Kidney (tissue), 14 donors: ENCODE results near the gene NKX2-4. TPM values are rescaled to one million over a fixed set of nuclear protein-coding genes. Genes with fewer than 3 reads are reported as not detected.

Source experiments
- DNase-seq, 5 donors: peaks; one replicate each; pipeline ENCODE4 v3.0.0-alpha.2; 2013 to 2020
- FAIRE-seq: peaks from 2 replicates; lab custom pipeline; 2012; peaks lifted over from hg19 to GRCh38; lab: Jason Lieb, UNC
- H3K27ac ChIP-seq, 2 donors: one replicate each; pipeline ENCODE4 v1.7.0; 2013; ENCODE audit warnings: low read depth in 2 of 2, low read length in 2 of 2, inconsistent platforms in 1 of 2
- H3K27me3 ChIP-seq: one replicate; pipeline ENCODE4 v1.7.1; 2013; ENCODE audit warnings: low read length, inconsistent platforms; ENCODE audit not compliant: control insufficient read depth, insufficient read depth
- H3K36me3 ChIP-seq, 3 donors: one replicate each; pipeline versions ENCODE4 v1.7.0 to v1.7.1; 2013; ENCODE audit warnings: low read length in 3 of 3, control low read depth in 1 of 3, inconsistent platforms in 1 of 3; ENCODE audit not compliant: insufficient read depth in 3 of 3, control insufficient read depth in 2 of 3
- H3K4me1 ChIP-seq, 3 donors: one replicate each; pipeline versions ENCODE4 v1.7.0 to v1.7.1; 2013; ENCODE audit warnings: low read length in 3 of 3, inconsistent platforms in 1 of 3, low read depth in 1 of 3; ENCODE audit not compliant: control insufficient read depth in 2 of 3, insufficient read depth in 2 of 3
- H3K4me3 ChIP-seq, 3 donors: one replicate each; pipeline versions ENCODE4 v1.7.0 to v1.8.1; 2013; ENCODE audit warnings: low read length in 3 of 3, control low read depth in 1 of 3, inconsistent platforms in 1 of 3
- H3K9ac ChIP-seq, 3 donors: one replicate each; pipeline versions ENCODE4 v1.7.0 to v1.7.1; 2013; ENCODE audit warnings: low read length in 3 of 3, control low read depth in 1 of 3, inconsistent platforms in 1 of 3
- H3K9me3 ChIP-seq, 3 donors: one replicate each; pipeline versions ENCODE4 v1.7.0 to v1.7.1; 2013; ENCODE audit warnings: low read length in 3 of 3, control low read depth in 1 of 3, inconsistent platforms in 1 of 3; ENCODE audit not compliant: control insufficient read depth in 2 of 3, insufficient read depth in 1 of 3
- intact Hi-C: fragments of 100-400 bp; cut with DNase I; formaldehyde crosslinking; loops from one replicate; pipeline ENCODE4 v1.11.1; 2022
- polyA plus RNA-seq: library from polyadenylated mRNA; stranded (reverse); fragments of 350-450 nt; fragmentation: Illumina TruSeq; extraction: RNeasy Lipid Tissue Mini Kit (QIAGEN cat#74804); gene quantifications from one replicate; pipeline ENCODE4 v1.2.3, GENCODE V29; 2014; ENCODE audit warnings: low read depth, low replicate concordance; ENCODE audit not compliant: insufficient read depth
- total RNA-seq: library from RNA; stranded (reverse); fragmentation: NEBNext Ultra II Directional; extraction: Animal tissue kit (Norgen Biotek cat#: 25700); gene quantifications from one replicate; pipeline ENCODE4 v1.2.1, GENCODE V29; 2021
- TF ChIP-seq, protein P1 (sequence below): IDR thresholded peaks from 3 replicates; pipeline ENCODE4 v1.5.1; 2012; ENCODE audit warnings: mild to moderate bottlenecking, moderate library complexity, borderline replicate concordance; ENCODE audit not compliant: insufficient read depth; ENCODE audit errors: extremely low read depth
- donor health status: control.
- donor health status: control.
- donor health status: control.
- donor health status: control.
- donor health status: control.
- donor health status: DM: yes; HTN: yes; CAD: no.
- donor health status: Normal renal cell carcinoma (clear cell type).

NKX2-4 gene
- total and polyA plus RNA-seq, 2 donors from 2014 or later, result not detected

DNA sequence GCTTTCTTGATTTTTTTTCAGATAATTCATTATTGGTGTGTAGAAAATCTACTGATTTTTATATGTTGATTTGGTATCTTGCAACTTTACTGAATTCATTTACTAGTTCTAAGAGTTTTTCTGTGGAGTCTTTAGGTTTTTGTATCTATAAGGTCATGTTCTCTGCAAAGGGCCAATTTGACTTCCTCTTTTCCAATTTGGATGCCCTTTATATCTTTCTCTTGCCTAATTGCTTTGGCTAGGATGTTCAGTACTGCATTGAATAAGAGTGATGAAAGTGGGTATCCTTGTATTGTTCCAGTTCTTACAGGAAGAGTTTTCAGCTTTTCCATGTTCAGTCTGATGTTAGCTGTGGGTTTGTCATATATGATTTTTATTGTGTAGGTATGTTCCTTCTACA, 14.4 kb upstream of the NKX2-4 start:
- intact Hi-C loops, result no loop called here
- Histone ChIP-seq H3K4me1 (no peaks in the 10 kb centered on the region), H3K9me3 (peaks cover 0 to 10% (median 0%) of the 10 kb centered on the region in 3 donors), H3K36me3 (no peaks in the 10 kb centered on the region), H3K9ac (no peak overlapping the region), H3K27ac (no peak overlapping the region), H3K27me3 (no peaks in the 10 kb centered on the region), H3K4me3 (no peak overlapping the region)
- FAIRE-seq (no peak), DNase-seq (no peak)
- TF ChIP-seq, protein P1, sequence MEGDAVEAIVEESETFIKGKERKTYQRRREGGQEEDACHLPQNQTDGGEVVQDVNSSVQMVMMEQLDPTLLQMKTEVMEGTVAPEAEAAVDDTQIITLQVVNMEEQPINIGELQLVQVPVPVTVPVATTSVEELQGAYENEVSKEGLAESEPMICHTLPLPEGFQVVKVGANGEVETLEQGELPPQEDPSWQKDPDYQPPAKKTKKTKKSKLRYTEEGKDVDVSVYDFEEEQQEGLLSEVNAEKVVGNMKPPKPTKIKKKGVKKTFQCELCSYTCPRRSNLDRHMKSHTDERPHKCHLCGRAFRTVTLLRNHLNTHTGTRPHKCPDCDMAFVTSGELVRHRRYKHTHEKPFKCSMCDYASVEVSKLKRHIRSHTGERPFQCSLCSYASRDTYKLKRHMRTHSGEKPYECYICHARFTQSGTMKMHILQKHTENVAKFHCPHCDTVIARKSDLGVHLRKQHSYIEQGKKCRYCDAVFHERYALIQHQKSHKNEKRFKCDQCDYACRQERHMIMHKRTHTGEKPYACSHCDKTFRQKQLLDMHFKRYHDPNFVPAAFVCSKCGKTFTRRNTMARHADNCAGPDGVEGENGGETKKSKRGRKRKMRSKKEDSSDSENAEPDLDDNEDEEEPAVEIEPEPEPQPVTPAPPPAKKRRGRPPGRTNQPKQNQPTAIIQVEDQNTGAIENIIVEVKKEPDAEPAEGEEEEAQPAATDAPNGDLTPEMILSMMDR, result no peak

- DNase-seq (peak in 2 of 5 donors; percentile 15 to 52), FAIRE-seq (no peak)
- Histone ChIP-seq H3K27me3 (peaks cover 59% of the 10 kb centered on the region), H3K4me1 (no peaks in the 10 kb centered on the region), H3K9me3 (peaks cover 0 to 4% (median 0%) of the 10 kb centered on the region in 3 donors), H3K9ac (no peak overlapping the region), H3K4me3 (no peak overlapping the region), H3K27ac (no peak overlapping the region), H3K36me3 (no peaks in the 10 kb centered on the region)
- TF ChIP-seq, protein P1, result no peak
- intact Hi-C loops, result no loop called here
Observed at GRCh38 chr20:21399005-21399475, 1.7 kb upstream of the NKX2-4 start.

GRCh38 chr20:21398109-21399004, 1.0 kb upstream of the NKX2-4 start:
- no peaks in the 10 kb centered on the region for H3K36me3 ChIP-seq
- intact Hi-C loops, result no loop called here
- FAIRE-seq (no peak), DNase-seq (peak in 2 of 5 donors; percentile 19 to 60)
- H3K9ac ChIP-seq, result no peak overlapping the region
- no peaks in the 10 kb centered on the region for H3K4me1 ChIP-seq
- H3K27me3 ChIP-seq, result peaks cover 66% of the 10 kb centered on the region
- no peak overlapping the region for H3K4me3 ChIP-seq
- TF ChIP-seq, protein P1, result no peak
- H3K9me3 ChIP-seq, result peaks cover 0 to 4% (median 0%) of the 10 kb centered on the region in 3 donors
- no peak overlapping the region for H3K27ac ChIP-seq
